Brain microvascular endothelial cell (primary cell): ENCODE data around the gene RNF130.

ENCODE experiments used
- DNase-seq: peaks from one replicate; pipeline ENCODE4 v3.0.0-alpha.2; 2020
- H3K27ac ChIP-seq: fragments of 250-450 bp; sonication (Bioruptor Pico); 2 replicates; pipeline ENCODE4 v1.5.1; 2020; ENCODE audit warnings: mild to moderate bottlenecking, moderate library complexity
- H3K27me3 ChIP-seq: fragments of 250-450 bp; sonication (Bioruptor Pico); replicated peaks from 2 replicates; pipeline ENCODE4 v1.5.1; 2020; ENCODE audit warnings: mild to moderate bottlenecking
- H3K36me3 ChIP-seq: fragments of 250-450 bp; sonication (Bioruptor Pico); replicated peaks from 2 replicates; pipeline ENCODE4 v1.5.1; 2020; ENCODE audit warnings: mild to moderate bottlenecking
- H3K4me3 ChIP-seq: 2 replicates; pipeline ENCODE4 v1.5.1; 2011; ENCODE audit warnings: low read depth, mild to moderate bottlenecking, control low read depth, low read length, moderate library complexity
- CTCF ChIP-seq: IDR thresholded peaks from 2 replicates; pipeline ENCODE4 v1.5.1; 2011; ENCODE audit warnings: low read depth, mild to moderate bottlenecking, moderate library complexity, low read length, control low read depth, inconsistent platforms; ENCODE audit errors: missing control alignments
- in situ Hi-C: cut with HindIII; loops from 2 replicates; pipeline ENCODE4 v1.10.0; 2017; ENCODE audit warnings: low sequenced_read_pairs, low pct_ligation_motif_present

The RNF130 gene

GRCh38 chr5:180050121-180050940 lies 21.2 kb downstream of the RNF130 start:
- Histone ChIP-seq H3K27me3 (no peaks in the 10 kb centered on the region), H3K27ac (no peak overlapping the region), H3K36me3 (no peaks in the 10 kb centered on the region), H3K4me3 (no peak overlapping the region)
- no peak for DNase-seq
- no peak for TF ChIP-seq CTCF
- in situ Hi-C loops = no loop called here

GRCh38 chr5:180049185-180049548 lies 22.4 kb downstream of the RNF130 start:
- in situ Hi-C loops = no loop called here
- TF ChIP-seq CTCF = no peak
- Histone ChIP-seq H3K4me3 (no peak overlapping the region), H3K27me3 (no peaks in the 10 kb centered on the region), H3K36me3 (no peaks in the 10 kb centered on the region), H3K27ac (no peak overlapping the region)
- DNase-seq = no peak

- no peak overlapping the region for H3K27ac ChIP-seq
- in situ Hi-C loops = no loop called here
- H3K4me3 ChIP-seq = no peak overlapping the region
- no peak for TF ChIP-seq CTCF
- H3K27me3 ChIP-seq = no peaks in the 10 kb centered on the region
- DNase-seq = no peak
- H3K36me3 ChIP-seq = no peaks in the 10 kb centered on the region
These were observed 23.9 kb downstream of the RNF130 start for GRCh38 chr5:180047667-180048066.

GRCh38 chr5:180046656-180047055 lies 24.9 kb downstream of the RNF130 start:
- no peak for TF ChIP-seq CTCF
- no peak overlapping the region for H3K27ac ChIP-seq
- no peaks in the 10 kb centered on the region for H3K36me3 ChIP-seq
- no peaks in the 10 kb centered on the region for H3K27me3 ChIP-seq
- in situ Hi-C loops = no loop called here
- H3K4me3 ChIP-seq = no peak overlapping the region
- no peak for DNase-seq

- DNase-seq = no peak
- TF ChIP-seq CTCF = no peak
- no peaks in the 10 kb centered on the region for H3K36me3 ChIP-seq
- no peaks in the 10 kb centered on the region for H3K27me3 ChIP-seq
- in situ Hi-C loops = no loop called here
- H3K27ac ChIP-seq = no peak overlapping the region
- H3K4me3 ChIP-seq = no peak overlapping the region
These were observed 25.6 kb downstream of the RNF130 start for GRCh38 chr5:180045889-180046499.
